K562 (cell line): Measurements from ENCODE around the gene BRME1. TPM values are rescaled to one million over a fixed set of nuclear protein-coding genes. Genes with fewer than 3 reads are reported as not detected.
A peak's percentile ranks its signal among the peaks of the same experiment; 100 is the strongest.

Experiments used
- BRCA1 ChIP-seq, 2 experiments: fragments of 450-650 bp in 1 of 2; sonication (generic) in 1 of 2; formaldehyde crosslinking in 1 of 2; IDR thresholded peaks; 2 replicates each; pipeline versions ENCODE4 v1.5.0 to v1.6.1; 2017 to 2020; ENCODE audit warnings: mild to moderate bottlenecking in 1 of 2, missing genetic modification reagents in 1 of 2
- CBFB ChIP-seq: sonication (generic); formaldehyde crosslinking; IDR thresholded peaks from 2 replicates; pipeline ENCODE4 v1.4.0; 2020; ENCODE audit warnings: mild to moderate bottlenecking, missing genetic modification reagents
- CBX3 ChIP-seq, 2 experiments: IDR thresholded peaks; 1 replicate in 1 of 2; 2 replicates in 1 of 2; pipeline ENCODE4 v1.6.1; 2012; ENCODE audit warnings: inconsistent platforms in 2 of 2, low read length in 2 of 2, borderline replicate concordance in 1 of 2, control low read depth in 1 of 2
- CC2D1A ChIP-seq: fragments of 450-650 bp; IDR thresholded peaks from 2 replicates; pipeline ENCODE4 v1.6.1; 2017; ENCODE audit warnings: mild to moderate bottlenecking
- CXXC5 ChIP-seq: fragments of 250-450 bp; sonication (Bioruptor Pico); IDR thresholded peaks from 2 replicates; pipeline ENCODE4 v1.8.0; 2022; ENCODE audit warnings: inconsistent platforms, mild to moderate bottlenecking, moderate library complexity
- DIDO1 ChIP-seq: fragments of 450-650 bp; IDR thresholded peaks from 2 replicates; pipeline ENCODE4 v1.6.1; 2016; ENCODE audit warnings: low read depth, missing biosample characterization, missing genetic modification characterization
- EGR1 ChIP-seq: fragments of 450-650 bp; conservative IDR thresholded peaks from 2 replicates; pipeline ENCODE4 v1.6.1; 2017; ENCODE audit warnings: mild to moderate bottlenecking
- FIP1L1 ChIP-seq: fragments of 200-400 bp; formaldehyde crosslinking; IDR thresholded peaks from 2 replicates; pipeline ENCODE4 v1.6.1; 2018; ENCODE audit warnings: mild to moderate bottlenecking, low read depth, low read length; ENCODE audit not compliant: poor library complexity, severe bottlenecking
- HCFC1 ChIP-seq: IDR thresholded peaks from 2 replicates; pipeline ENCODE4 v1.6.1; 2012; ENCODE audit warnings: low read depth, low read length, improper control_type of control experiment
- MEF2A ChIP-seq: IDR thresholded peaks from 2 replicates; pipeline ENCODE4 v1.6.1; 2011; ENCODE audit warnings: low read depth, mild to moderate bottlenecking, low read length, moderate library complexity; ENCODE audit not compliant: control insufficient read depth
- NCOR1 ChIP-seq: fragments of 450-650 bp; IDR thresholded peaks from 2 replicates; pipeline ENCODE4 v1.6.1; 2016; ENCODE audit warnings: mild to moderate bottlenecking, moderate library complexity
- RAD51 ChIP-seq: fragments of 450-650 bp; IDR thresholded peaks from 2 replicates; pipeline ENCODE4 v1.7.1; 2016; ENCODE audit warnings: low read depth, mild to moderate bottlenecking, borderline replicate concordance
- ZNF436 ChIP-seq: fragments of 250-450, 450-650 bp; sonication (Bioruptor Pico); formaldehyde crosslinking; IDR thresholded peaks from 2 replicates; pipeline ENCODE4 v1.7.0; 2020; ENCODE audit warnings: mild to moderate bottlenecking
- polyA plus RNA-seq, 8 experiments: library from polyadenylated mRNA; depleted of rRNA in 4 of 8; stranded (reverse) in 5 of 8; unstranded in 3 of 8; fragments of >200 nt; fragmentation: Nextera tagmentation in 2 of 8; fragmentation: Illumina TruSeq in 1 of 8; extraction: Ambion mirVana in 2 of 8; extraction: Trizol in 1 of 8; gene quantifications; 2 replicates each; pipeline versions ENCODE4 v1.2.1 to v1.2.3, GENCODE V29; 2011 to 2014; ENCODE audit warnings: inconsistent platforms in 1 of 8, missing spikeins in 1 of 8
- total RNA-seq, 7 experiments: library from RNA; depleted of rRNA in 6 of 7; stranded (reverse); fragments of >200 nt in 6 of 7; fragmentation: Illumina TruSeq in 2 of 7; extraction: Trizol in 2 of 7; gene quantifications; 2 replicates each; pipeline versions ENCODE4 v1.2.1 to v1.2.3, GENCODE V29; 2011 to 2021; ENCODE audit warnings: low replicate concordance in 1 of 7
- TF ChIP-seq, protein P1 (sequence below), 2 experiments: fragments of 450-650 bp in 1 of 2; IDR thresholded peaks; 2 replicates each; pipeline ENCODE4 v1.6.1; 2011 to 2017; ENCODE audit warnings: low read depth in 2 of 2, antibody characterized with exemption in 1 of 2, borderline replicate concordance in 1 of 2, low read length in 1 of 2, mild to moderate bottlenecking in 1 of 2, mixed read lengths in 1 of 2; ENCODE audit not compliant: control insufficient read depth in 1 of 2
- TF ChIP-seq, protein P2 (sequence below): fragments of 250-450 bp; sonication (Bioruptor Pico); IDR thresholded peaks from 2 replicates; pipeline ENCODE4 v1.8.0; 2022; ENCODE audit warnings: inconsistent platforms
- TF ChIP-seq, protein P3 (sequence below), 2 experiments: fragments of 200-800 bp in 1 of 2; sonication (Bioruptor generic) in 1 of 2; sonication (generic) in 1 of 2; formaldehyde crosslinking in 1 of 2; IDR thresholded peaks in 1 of 2; conservative IDR thresholded peaks in 1 of 2; 2 replicates each; pipeline versions ENCODE4 v1.5.0 to v1.6.1; 2016 to 2020; ENCODE audit warnings: missing compliant biosample characterization in 1 of 2, missing genetic modification characterization in 1 of 2, missing genetic modification reagents in 1 of 2
- TF ChIP-seq, protein P4 (sequence below): fragments of 250-450 bp; sonication (Bioruptor Pico); IDR thresholded peaks from 2 replicates; pipeline ENCODE4 v1.4.0; 2020; ENCODE audit warnings: borderline replicate concordance

BRME1 gene
- total and polyA plus RNA-seq, 9 of the 15 experiments (the other 6 are each of a cell fraction or from before 2014, with no cell fraction given) = 0.75 to 6.1 (median 3.6) TPM

DNA sequence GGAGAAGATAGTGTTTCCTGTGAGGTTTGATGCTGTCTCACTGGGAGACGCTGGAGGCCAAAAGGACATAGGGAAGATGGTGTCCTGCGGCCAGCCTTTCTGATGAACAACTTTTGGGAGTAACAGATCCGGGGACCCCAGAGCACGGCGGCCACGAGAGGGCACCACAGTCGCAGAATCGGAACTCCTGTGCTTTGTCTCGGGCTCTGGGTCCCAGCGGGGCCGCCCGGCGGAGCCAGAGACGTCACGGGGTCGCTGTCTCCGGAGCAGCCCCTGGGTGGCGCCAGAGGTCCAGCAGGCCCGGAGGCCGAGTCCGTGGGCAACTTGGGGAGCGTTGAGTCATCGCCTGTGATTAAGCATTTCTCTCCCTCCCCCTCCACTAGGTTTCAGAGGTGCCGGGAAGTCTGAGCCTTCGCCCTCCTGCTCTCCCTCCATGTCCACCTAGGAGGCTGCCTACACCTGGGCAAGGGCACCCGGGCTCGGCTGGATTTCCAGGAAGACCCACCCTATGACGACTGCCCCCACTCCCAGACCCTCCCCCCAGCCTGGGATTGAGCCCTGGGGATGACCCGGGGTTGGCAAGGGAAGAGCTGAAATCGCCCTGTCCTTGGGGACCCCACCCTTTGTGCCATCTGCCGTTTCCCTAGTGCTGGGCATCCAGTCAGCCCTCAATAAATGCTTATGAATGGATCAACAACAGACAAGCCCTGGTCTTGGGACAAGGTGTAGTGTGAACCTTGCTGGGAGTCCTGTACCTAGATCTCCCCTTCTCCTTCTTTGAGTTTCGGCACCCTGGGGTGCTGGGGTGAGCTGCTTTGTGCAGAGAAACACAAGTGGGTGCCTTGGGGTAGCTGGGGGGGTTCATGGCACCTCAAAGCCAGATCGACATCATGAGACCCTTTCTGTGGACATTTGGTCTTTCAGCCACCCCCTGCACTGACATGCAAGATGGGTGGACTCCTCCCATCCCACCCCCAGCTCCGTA lies 25.6 kb downstream of the BRME1 start (continued):
- TF ChIP-seq, protein P1, sequence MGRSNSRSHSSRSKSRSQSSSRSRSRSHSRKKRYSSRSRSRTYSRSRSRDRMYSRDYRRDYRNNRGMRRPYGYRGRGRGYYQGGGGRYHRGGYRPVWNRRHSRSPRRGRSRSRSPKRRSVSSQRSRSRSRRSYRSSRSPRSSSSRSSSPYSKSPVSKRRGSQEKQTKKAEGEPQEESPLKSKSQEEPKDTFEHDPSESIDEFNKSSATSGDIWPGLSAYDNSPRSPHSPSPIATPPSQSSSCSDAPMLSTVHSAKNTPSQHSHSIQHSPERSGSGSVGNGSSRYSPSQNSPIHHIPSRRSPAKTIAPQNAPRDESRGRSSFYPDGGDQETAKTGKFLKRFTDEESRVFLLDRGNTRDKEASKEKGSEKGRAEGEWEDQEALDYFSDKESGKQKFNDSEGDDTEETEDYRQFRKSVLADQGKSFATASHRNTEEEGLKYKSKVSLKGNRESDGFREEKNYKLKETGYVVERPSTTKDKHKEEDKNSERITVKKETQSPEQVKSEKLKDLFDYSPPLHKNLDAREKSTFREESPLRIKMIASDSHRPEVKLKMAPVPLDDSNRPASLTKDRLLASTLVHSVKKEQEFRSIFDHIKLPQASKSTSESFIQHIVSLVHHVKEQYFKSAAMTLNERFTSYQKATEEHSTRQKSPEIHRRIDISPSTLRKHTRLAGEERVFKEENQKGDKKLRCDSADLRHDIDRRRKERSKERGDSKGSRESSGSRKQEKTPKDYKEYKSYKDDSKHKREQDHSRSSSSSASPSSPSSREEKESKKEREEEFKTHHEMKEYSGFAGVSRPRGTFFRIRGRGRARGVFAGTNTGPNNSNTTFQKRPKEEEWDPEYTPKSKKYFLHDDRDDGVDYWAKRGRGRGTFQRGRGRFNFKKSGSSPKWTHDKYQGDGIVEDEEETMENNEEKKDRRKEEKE (IDR thresholded peaks at IDR 0.05; ENCODE audit: borderline replicate concordance in 1 of 2, control insufficient read depth in 1 of 2, low read depth in 2 of 2, low read length in 1 of 2) = no peak
- TF ChIP-seq DIDO1 (tag) (no peak), HCFC1 (peak; percentile 58), NCOR1 (no peak), BRCA1 (IDR thresholded peaks at IDR 0.05) (no peak), BRCA1 (CRISPR knock-in tag; IDR thresholded peaks at IDR 0.05) (no peak), FIP1L1 (peak; percentile 75), ZNF436 (CRISPR knock-in tag) (no peak), RAD51 (peak; percentile 34; the same call in 1 of the 2 replicates), CXXC5 (CRISPR knock-in tag) (peak; percentile 82), CC2D1A (peak; percentile 90; the same call in 1 of the 2 replicates), EGR1 (peak; percentile 64), CBX3 (IDR thresholded peaks at IDR 0.05; ENCODE audit: borderline replicate concordance in 1 of 2, low read length in 2 of 2) (peak in 1 of 2 experiments; percentile 51; a peak in 1 of 3 replicates), MEF2A (0 out of 2 replicates have a peak, but pooled peaks have one; percentile 15), CBFB (CRISPR knock-in tag) (peak; percentile 22; the same call in 1 of the 2 replicates)
- TF ChIP-seq, protein P2, sequence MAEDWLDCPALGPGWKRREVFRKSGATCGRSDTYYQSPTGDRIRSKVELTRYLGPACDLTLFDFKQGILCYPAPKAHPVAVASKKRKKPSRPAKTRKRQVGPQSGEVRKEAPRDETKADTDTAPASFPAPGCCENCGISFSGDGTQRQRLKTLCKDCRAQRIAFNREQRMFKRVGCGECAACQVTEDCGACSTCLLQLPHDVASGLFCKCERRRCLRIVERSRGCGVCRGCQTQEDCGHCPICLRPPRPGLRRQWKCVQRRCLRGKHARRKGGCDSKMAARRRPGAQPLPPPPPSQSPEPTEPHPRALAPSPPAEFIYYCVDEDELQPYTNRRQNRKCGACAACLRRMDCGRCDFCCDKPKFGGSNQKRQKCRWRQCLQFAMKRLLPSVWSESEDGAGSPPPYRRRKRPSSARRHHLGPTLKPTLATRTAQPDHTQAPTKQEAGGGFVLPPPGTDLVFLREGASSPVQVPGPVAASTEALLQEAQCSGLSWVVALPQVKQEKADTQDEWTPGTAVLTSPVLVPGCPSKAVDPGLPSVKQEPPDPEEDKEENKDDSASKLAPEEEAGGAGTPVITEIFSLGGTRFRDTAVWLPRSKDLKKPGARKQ = no peak
- TF ChIP-seq, protein P3, sequence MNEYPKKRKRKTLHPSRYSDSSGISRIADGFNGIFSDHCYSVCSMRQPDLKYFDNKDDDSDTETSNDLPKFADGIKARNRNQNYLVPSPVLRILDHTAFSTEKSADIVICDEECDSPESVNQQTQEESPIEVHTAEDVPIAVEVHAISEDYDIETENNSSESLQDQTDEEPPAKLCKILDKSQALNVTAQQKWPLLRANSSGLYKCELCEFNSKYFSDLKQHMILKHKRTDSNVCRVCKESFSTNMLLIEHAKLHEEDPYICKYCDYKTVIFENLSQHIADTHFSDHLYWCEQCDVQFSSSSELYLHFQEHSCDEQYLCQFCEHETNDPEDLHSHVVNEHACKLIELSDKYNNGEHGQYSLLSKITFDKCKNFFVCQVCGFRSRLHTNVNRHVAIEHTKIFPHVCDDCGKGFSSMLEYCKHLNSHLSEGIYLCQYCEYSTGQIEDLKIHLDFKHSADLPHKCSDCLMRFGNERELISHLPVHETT (CRISPR knock-in tag; conservative IDR thresholded peaks at IDR 0.05 in 1 of 2, IDR thresholded peaks at IDR 0.05 in 1 of 2) = peak in 1 of 2 experiments; percentile 77; a peak in 2 of 4 replicates
- TF ChIP-seq, protein P4, sequence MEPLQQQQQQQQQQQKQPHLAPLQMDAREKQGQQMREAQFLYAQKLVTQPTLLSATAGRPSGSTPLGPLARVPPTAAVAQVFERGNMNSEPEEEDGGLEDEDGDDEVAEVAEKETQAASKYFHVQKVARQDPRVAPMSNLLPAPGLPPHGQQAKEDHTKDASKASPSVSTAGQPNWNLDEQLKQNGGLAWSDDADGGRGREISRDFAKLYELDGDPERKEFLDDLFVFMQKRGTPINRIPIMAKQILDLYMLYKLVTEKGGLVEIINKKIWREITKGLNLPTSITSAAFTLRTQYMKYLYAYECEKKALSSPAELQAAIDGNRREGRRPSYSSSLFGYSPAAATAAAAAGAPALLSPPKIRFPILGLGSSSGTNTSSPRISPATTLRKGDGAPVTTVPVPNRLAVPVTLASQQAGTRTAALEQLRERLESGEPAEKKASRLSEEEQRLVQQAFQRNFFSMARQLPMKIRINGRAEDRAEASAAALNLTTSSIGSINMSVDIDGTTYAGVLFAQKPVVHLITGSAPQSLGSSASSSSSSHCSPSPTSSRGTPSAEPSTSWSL (CRISPR knock-in tag) = no peak
